Cerebellar cortex (tissue), 1 donor: ENCODE measurements around the gene IL1RAPL2.
"Not testable (repeated sequence)": the region's sequence is repeated elsewhere in the genome, so short reads cannot be mapped to it uniquely, and the experiment has no call there.

Source experiments
- DNase-seq: peaks from one replicate; pipeline ENCODE4 v3.0.0-alpha.2; 2015; ENCODE audit warnings: low spot score

Gene IL1RAPL2

DNA sequence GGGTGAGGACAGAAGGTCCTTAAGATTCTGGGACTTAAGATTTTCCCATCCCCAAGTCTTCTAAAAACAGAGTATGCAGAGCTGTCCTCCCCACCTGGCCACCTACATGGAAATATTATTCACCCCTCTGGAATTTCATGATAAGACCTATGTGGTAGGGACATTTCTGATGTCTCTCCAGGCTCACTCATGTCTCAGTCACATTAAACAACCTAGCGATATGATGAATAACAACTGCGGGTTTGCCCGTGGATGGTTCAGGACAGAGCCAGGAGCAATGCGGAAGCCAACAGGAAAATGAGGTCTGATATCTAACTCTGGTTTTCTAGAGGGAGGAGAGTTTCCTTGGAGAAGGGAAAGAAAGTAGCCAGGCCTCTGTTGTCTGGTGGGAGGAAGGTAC lies 607.1 kb downstream of the IL1RAPL2 start:
- no peak for DNase-seq

GRCh38 chrX:105179644-105180043 lies 613.6 kb downstream of the IL1RAPL2 start:
- DNase-seq = no peak

GRCh38 chrX:105189093-105189492 lies 623.1 kb downstream of the IL1RAPL2 start:
- DNase-seq = no peak

- peak; percentile 12 for DNase-seq
These were observed 624.4 kb downstream of the IL1RAPL2 start for GRCh38 chrX:105190252-105190853.

GRCh38 chrX:105191878-105192277 lies 625.9 kb downstream of the IL1RAPL2 start:
- DNase-seq = no peak

- no peak for DNase-seq
These were observed 643.4 kb downstream of the IL1RAPL2 start for GRCh38 chrX:105209406-105209805.

GRCh38 chrX:105210258-105210657 lies 644.3 kb downstream of the IL1RAPL2 start:
- no peak for DNase-seq

- no peak for DNase-seq
These were observed 645.1 kb downstream of the IL1RAPL2 start for GRCh38 chrX:105211066-105211575.

GRCh38 chrX:105219454-105220401 lies 653.7 kb downstream of the IL1RAPL2 start:
- no peak for DNase-seq

- DNase-seq = no peak
These were observed 654.6 kb downstream of the IL1RAPL2 start, which contains the start of gene TEX13A for GRCh38 chrX:105220636-105221035. TSS of gene TEX13A (minus strand) at chrX:105220694. CDS start at chrX:105220397, 297 bp downstream.

DNA sequence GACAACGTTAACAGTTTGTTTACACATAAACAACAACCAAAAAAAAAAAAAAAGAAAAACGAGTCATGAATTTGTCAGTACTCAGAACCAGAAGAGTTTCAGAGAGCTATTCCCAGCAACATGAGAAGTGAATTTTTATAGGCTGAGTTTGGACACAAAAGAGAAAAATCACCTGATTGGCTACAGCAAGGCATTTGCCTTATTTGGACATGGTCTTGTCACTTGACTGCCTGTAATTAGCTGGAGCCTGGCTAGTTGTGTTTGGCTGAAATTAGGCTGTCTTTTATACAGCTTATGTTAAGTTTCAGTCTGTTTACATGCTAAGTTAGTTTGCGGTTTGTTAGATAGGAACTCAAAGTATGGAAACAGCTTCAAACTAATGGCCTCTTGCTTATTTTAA lies 655.4 kb downstream of the IL1RAPL2 start:
- DNase-seq = no peak

GRCh38 chrX:105226499-105226898 lies 660.5 kb downstream of the IL1RAPL2 start:
- no peak for DNase-seq

DNA sequence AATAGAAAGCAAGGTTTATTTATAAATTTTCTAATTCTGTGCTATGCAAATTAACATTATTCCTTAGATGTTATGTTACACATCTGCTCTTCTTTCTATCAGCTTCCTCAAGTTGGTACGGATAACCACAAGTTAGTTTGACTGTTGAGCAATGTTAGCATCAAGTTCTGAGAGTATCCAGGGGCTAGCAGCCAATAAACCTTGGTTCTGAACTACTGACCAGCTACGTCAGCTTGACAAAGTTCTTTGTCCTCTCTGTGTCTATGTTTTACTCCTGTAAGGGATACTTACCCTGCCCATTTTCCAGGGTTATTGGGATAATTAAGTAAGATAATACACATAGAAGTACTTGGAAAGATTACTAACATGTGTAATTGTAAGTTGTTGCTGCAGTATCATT lies 662.6 kb downstream of the IL1RAPL2 start:
- DNase-seq = no peak

DNA sequence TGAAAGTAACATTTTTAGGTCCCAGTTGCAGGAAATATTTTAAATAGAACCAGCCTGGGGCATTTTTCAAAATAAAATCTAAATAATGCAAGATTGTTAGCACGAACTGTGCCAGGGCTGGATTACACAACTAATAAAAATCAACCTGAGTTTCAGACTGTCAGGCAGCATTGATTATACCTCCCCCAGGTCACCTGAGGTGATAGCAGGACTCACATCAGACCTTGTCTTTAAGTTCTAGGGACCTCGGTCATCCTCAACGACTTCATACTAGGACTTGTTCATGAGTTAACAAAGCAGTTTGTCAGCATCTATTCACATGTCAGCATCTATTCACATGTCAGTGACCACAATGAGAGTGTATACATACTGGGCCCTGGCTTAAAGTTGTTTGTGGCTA lies 663.1 kb downstream of the IL1RAPL2 start:
- no peak for DNase-seq

- DNase-seq = not testable (repeated sequence)
These were observed 671.4 kb downstream of the IL1RAPL2 start for GRCh38 chrX:105237407-105237806.

- no peak for DNase-seq
These were observed 675.1 kb downstream of the IL1RAPL2 start for GRCh38 chrX:105241056-105241455.

DNA sequence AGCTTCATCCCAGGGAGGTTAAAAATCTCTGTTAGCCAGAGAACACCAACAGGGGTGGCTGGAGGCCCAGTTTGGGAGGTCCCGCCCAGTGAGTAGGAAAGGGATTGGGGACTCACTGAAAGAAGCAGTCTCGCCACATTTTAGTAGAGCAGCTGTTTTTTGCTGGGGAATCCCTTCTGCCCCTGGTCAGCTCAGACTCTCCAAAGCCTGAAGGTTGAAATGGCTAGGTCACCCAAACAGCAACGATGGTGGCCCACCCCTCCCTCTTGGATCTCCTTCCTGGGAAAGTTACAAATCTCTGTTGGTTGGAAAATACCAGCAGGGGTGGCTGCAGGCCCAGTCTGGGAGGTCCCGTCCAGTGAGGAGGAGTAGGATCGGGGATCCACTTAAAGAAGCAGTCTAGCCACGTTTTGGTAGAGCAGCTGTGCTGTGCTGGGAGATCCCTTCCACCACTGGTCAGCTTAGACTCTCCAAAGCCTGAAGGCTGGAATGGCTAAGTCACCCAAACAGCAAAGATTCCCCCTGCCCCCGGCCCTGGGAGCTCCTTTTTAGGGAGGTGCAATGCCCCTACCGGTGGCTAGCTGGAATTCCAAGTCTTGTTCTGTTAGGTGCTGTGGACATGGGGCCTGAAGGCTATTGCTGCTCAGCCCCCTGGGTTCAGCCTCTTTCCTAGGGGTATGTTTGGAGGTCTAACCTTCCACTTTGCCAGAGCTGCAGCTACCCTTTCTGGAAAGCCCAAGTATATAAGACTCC lies 694.5 kb downstream of the IL1RAPL2 start:
- DNase-seq = no peak

- no peak for DNase-seq
These were observed 697.2 kb downstream of the IL1RAPL2 start for GRCh38 chrX:105263171-105263570.

DNA sequence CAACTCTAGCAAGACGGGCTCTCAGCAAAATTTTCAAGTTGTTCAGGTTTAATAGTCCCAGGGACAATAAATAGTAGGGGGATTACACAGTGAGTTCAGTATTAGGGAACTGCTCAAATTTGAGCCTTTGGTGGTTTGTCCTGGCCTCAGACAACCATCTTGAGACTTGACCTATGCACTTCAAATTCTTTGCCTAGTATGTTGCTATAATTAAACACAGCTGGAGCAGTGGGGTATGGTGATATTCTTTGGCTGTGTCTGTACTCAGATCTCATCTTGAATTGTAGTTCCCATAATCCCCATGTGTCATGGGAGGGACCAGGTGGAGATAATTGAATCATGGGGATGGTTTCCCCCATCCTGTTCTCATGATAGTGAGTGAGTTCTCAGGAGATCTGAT lies 697.8 kb downstream of the IL1RAPL2 start:
- no peak for DNase-seq

DNA sequence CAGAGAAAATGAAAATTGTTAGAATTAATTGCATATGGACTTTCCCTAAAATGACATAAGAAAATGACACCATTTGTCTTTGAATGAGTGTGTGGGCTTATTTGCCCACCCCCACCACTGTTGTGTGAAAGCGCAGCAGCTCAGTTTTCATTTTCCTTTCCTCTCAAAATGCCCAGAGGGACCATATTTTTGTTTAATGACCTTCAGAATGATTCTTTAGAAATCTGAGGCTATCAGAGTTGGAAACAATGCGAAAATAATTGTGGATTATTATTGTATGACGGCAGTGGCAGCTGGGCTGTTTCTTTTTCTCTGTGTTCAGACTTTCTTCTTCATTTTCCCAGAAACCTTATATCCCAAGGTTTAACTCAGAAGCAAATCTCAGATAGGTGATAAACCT lies 699.1 kb downstream of the IL1RAPL2 start:
- no peak for DNase-seq

DNA sequence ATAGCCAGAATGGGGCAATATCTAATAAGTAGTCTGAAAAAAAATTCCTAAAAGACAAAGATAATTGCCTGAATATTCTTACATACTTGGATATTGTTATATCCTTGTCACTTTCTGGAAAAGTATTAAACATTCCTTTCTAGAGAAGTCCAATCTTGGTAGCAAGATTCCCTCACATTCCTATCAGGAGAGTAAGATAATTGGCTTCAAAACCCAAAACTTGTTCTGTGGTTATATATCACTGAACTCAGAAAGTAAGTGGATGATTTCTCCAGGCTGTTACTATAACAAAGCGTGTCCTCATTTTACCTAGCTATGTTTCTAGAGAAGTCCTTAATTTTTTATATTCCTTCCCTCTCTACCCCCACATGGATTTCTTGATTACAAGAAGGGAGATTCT lies 700.5 kb downstream of the IL1RAPL2 start:
- no peak for DNase-seq

- no peak for DNase-seq
These were observed 701.2 kb downstream of the IL1RAPL2 start for GRCh38 chrX:105267167-105267566.
